HepG2 (cell line): ENCODE results near the gene GATM. TPM values are rescaled to one million over a fixed set of nuclear protein-coding genes. Genes with fewer than 3 reads are reported as not detected.

Source experiments
- MYC ChIP-seq: sonication (generic); formaldehyde crosslinking; IDR thresholded peaks from 2 replicates; pipeline ENCODE4 v1.9.0; 2021; ENCODE audit warnings: missing genetic modification reagents, borderline replicate concordance
- NAIF1 ChIP-seq: sonication (generic); formaldehyde crosslinking; IDR thresholded peaks from 2 replicates; pipeline ENCODE4 v1.5.0; 2020; ENCODE audit warnings: mild to moderate bottlenecking, missing genetic modification reagents, borderline replicate concordance
- RXRA ChIP-seq: sonication (generic); formaldehyde crosslinking; IDR thresholded peaks from 2 replicates; pipeline ENCODE4 v1.5.1; 2020; ENCODE audit warnings: missing genetic modification reagents
- ZNF746 ChIP-seq: sonication (generic); formaldehyde crosslinking; IDR thresholded peaks from 2 replicates; pipeline ENCODE4 v1.8.0; 2022; ENCODE audit warnings: mild to moderate bottlenecking, missing genetic modification reagents
- polyA plus RNA-seq, 8 experiments: library from polyadenylated mRNA; depleted of rRNA in 3 of 8; stranded (reverse) in 7 of 8; unstranded in 1 of 8; fragments of >200 nt; fragmentation: Illumina TruSeq in 4 of 8; extraction: Trizol in 4 of 8; gene quantifications; 2 replicates each; pipeline versions ENCODE4 v1.2.1 to v1.2.3, GENCODE V29; 2011 to 2016; ENCODE audit warnings: low read depth in 4 of 8, missing spikeins in 1 of 8, mixed read lengths in 1 of 8; ENCODE audit not compliant: insufficient read depth in 1 of 8
- total RNA-seq, 5 experiments: library from RNA; depleted of rRNA; stranded (reverse); fragments of >200 nt; fragmentation: Illumina TruSeq; extraction: Trizol; gene quantifications; 2 replicates each; pipeline ENCODE4 v1.2.3, GENCODE V29; 2016; ENCODE audit warnings: low read depth in 1 of 5
- TF ChIP-seq, protein P1 (sequence below): sonication (generic); formaldehyde crosslinking; IDR thresholded peaks from 2 replicates; pipeline ENCODE4 v1.5.0; 2020; ENCODE audit warnings: mild to moderate bottlenecking, missing genetic modification reagents
- TF ChIP-seq, protein P2 (sequence below): sonication (generic); formaldehyde crosslinking; IDR thresholded peaks from 2 replicates; pipeline ENCODE4 v1.4.0; 2020; ENCODE audit warnings: missing genetic modification reagents, borderline replicate concordance
- TF ChIP-seq, protein P3 (sequence below): sonication (generic); formaldehyde crosslinking; IDR thresholded peaks from 2 replicates; pipeline ENCODE4 v1.4.0; 2020; ENCODE audit warnings: missing genetic modification reagents
- TF ChIP-seq, protein P4 (sequence below): sonication (generic); formaldehyde crosslinking; conservative IDR thresholded peaks from 2 replicates; pipeline ENCODE4 v1.8.0; 2022; ENCODE audit warnings: missing genetic modification reagents
- TF ChIP-seq, protein P5 (sequence below), 2 experiments: sonication (generic) in 1 of 2; formaldehyde crosslinking in 1 of 2; IDR thresholded peaks; 2 replicates each; pipeline versions ENCODE4 v1.4.0 to v1.6.1; 2016 to 2020; ENCODE audit warnings: borderline replicate concordance in 1 of 2, low read depth in 1 of 2, mild to moderate bottlenecking in 1 of 2, missing genetic modification reagents in 1 of 2
- TF ChIP-seq, protein P6 (sequence below): sonication (generic); formaldehyde crosslinking; IDR thresholded peaks from 2 replicates; pipeline ENCODE4 v1.4.0; 2020; ENCODE audit warnings: missing genetic modification reagents

The GATM gene
- total and polyA plus RNA-seq, 2 of the 13 experiments (the other 11 are each of a cell fraction or from before 2014, with no cell fraction given) = 2.1 to 16.8 TPM

DNA sequence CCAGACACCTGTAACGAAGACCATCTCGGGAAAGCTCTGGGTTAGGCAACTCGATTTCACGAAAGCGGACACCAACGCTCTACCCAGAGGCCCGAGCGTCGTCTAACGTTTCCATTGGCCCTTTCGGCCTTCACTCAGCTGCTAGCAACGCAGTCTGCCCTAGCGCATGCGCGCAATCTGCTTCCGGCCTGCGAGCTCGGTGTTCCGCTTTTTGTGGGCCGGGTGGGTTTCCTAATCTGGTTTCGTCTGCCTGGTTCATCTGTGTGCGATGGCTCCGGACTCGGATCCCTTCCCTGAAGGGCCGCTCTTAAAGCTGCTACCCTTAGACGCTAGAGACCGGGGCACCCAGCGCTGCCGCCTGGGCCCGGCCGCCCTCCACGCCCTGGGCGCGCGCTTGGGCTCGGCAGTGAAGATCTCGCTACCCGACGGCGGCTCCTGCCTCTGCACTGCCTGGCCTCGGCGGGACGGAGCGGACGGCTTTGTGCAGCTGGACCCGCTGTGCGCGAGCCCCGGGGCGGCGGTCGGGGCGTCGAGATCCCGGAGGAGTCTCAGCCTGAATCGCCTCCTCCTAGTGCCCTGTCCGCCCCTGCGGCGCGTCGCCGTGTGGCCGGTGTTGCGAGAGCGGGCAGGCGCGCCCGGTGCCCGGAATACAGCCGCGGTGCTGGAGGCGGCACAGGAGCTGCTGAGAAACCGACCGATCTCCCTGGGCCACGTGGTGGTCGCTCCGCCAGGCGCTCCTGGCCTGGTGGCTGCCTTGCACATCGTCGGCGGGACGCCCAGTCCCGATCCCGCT is 24.0 kb upstream of the GATM start (continued):
- TF ChIP-seq, protein P1, sequence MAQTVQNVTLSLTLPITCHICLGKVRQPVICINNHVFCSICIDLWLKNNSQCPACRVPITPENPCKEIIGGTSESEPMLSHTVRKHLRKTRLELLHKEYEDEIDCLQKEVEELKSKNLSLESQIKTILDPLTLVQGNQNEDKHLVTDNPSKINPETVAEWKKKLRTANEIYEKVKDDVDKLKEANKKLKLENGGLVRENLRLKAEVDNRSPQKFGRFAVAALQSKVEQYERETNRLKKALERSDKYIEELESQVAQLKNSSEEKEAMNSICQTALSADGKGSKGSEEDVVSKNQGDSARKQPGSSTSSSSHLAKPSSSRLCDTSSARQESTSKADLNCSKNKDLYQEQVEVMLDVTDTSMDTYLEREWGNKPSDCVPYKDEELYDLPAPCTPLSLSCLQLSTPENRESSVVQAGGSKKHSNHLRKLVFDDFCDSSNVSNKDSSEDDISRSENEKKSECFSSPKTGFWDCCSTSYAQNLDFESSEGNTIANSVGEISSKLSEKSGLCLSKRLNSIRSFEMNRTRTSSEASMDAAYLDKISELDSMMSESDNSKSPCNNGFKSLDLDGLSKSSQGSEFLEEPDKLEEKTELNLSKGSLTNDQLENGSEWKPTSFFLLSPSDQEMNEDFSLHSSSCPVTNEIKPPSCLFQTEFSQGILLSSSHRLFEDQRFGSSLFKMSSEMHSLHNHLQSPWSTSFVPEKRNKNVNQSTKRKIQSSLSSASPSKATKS = no peak
- TF ChIP-seq, protein P2, sequence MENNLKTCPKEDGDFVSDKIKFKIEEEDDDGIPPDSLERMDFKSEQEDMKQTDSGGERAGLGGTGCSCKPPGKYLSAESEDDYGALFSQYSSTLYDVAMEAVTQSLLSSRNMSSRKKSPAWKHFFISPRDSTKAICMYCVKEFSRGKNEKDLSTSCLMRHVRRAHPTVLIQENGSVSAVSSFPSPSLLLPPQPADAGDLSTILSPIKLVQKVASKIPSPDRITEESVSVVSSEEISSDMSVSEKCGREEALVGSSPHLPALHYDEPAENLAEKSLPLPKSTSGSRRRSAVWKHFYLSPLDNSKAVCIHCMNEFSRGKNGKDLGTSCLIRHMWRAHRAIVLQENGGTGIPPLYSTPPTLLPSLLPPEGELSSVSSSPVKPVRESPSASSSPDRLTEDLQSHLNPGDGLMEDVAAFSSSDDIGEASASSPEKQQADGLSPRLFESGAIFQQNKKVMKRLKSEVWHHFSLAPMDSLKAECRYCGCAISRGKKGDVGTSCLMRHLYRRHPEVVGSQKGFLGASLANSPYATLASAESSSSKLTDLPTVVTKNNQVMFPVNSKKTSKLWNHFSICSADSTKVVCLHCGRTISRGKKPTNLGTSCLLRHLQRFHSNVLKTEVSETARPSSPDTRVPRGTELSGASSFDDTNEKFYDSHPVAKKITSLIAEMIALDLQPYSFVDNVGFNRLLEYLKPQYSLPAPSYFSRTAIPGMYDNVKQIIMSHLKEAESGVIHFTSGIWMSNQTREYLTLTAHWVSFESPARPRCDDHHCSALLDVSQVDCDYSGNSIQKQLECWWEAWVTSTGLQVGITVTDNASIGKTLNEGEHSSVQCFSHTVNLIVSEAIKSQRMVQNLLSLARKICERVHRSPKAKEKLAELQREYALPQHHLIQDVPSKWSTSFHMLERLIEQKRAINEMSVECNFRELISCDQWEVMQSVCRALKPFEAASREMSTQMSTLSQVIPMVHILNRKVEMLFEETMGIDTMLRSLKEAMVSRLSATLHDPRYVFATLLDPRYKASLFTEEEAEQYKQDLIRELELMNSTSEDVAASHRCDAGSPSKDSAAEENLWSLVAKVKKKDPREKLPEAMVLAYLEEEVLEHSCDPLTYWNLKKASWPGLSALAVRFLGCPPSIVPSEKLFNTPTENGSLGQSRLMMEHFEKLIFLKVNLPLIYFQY (CRISPR knock-in tag) = peak; percentile 77
- TF ChIP-seq RXRA (CRISPR knock-in tag) (0 out of 2 replicates have a peak, but pooled peaks have one; percentile 14), NAIF1 (peak; percentile 63; the same call in 1 of the 2 replicates), ZNF746 (CRISPR knock-in tag) (peak; percentile 82; the same call in 1 of the 2 replicates), MYC (CRISPR knock-in tag) (peak; percentile 48; the same call in 1 of the 2 replicates)
- TF ChIP-seq, protein P3, sequence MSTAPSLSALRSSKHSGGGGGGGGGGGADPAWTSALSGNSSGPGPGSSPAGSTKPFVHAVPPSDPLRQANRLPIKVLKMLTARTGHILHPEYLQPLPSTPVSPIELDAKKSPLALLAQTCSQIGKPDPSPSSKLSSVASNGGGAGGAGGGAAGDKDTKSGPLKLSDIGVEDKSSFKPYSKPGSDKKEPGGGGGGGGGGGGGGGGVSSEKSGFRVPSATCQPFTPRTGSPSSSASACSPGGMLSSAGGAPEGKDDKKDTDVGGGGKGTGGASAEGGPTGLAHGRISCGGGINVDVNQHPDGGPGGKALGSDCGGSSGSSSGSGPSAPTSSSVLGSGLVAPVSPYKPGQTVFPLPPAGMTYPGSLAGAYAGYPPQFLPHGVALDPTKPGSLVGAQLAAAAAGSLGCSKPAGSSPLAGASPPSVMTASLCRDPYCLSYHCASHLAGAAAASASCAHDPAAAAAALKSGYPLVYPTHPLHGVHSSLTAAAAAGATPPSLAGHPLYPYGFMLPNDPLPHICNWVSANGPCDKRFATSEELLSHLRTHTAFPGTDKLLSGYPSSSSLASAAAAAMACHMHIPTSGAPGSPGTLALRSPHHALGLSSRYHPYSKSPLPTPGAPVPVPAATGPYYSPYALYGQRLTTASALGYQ (CRISPR knock-in tag) = peak; percentile 39; the same call in 1 of the 2 replicates
- TF ChIP-seq, protein P4, sequence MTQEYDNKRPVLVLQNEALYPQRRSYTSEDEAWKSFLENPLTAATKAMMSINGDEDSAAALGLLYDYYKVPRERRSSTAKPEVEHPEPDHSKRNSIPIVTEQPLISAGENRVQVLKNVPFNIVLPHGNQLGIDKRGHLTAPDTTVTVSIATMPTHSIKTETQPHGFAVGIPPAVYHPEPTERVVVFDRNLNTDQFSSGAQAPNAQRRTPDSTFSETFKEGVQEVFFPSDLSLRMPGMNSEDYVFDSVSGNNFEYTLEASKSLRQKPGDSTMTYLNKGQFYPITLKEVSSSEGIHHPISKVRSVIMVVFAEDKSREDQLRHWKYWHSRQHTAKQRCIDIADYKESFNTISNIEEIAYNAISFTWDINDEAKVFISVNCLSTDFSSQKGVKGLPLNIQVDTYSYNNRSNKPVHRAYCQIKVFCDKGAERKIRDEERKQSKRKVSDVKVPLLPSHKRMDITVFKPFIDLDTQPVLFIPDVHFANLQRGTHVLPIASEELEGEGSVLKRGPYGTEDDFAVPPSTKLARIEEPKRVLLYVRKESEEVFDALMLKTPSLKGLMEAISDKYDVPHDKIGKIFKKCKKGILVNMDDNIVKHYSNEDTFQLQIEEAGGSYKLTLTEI (CRISPR knock-in tag) = no peak
- TF ChIP-seq, protein P5, sequence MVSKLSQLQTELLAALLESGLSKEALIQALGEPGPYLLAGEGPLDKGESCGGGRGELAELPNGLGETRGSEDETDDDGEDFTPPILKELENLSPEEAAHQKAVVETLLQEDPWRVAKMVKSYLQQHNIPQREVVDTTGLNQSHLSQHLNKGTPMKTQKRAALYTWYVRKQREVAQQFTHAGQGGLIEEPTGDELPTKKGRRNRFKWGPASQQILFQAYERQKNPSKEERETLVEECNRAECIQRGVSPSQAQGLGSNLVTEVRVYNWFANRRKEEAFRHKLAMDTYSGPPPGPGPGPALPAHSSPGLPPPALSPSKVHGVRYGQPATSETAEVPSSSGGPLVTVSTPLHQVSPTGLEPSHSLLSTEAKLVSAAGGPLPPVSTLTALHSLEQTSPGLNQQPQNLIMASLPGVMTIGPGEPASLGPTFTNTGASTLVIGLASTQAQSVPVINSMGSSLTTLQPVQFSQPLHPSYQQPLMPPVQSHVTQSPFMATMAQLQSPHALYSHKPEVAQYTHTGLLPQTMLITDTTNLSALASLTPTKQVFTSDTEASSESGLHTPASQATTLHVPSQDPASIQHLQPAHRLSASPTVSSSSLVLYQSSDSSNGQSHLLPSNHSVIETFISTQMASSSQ (IDR thresholded peaks at IDR 0.05; ENCODE audit: low read depth) = 0 out of 2 replicates have a peak, but pooled peaks have one; percentile 28
- TF ChIP-seq, protein P5 (CRISPR knock-in tag; IDR thresholded peaks at IDR 0.05; ENCODE audit: borderline replicate concordance) = peak; percentile 15; the same call in 1 of the 2 replicates
- TF ChIP-seq, protein P6, sequence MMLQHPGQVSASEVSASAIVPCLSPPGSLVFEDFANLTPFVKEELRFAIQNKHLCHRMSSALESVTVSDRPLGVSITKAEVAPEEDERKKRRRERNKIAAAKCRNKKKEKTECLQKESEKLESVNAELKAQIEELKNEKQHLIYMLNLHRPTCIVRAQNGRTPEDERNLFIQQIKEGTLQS (CRISPR knock-in tag) = no peak
